Right lobe of liver (tissue), 4 donors: Measurements from ENCODE around the gene HNRNPA3.

Experiments
- CTCF ChIP-seq, 4 donors: fragments of 200-600 bp in 3 of 4; fragments of 450-650 bp in 1 of 4; IDR thresholded peaks; one replicate each; pipeline versions ENCODE4 v1.5.1 to v1.8.0; 2016 to 2022; ENCODE audit warnings: antibody characterized with exemption in 4 of 4, mild to moderate bottlenecking in 2 of 4
- POLR2A ChIP-seq: fragments of 450-650 bp; IDR thresholded peaks from one replicate; pipeline ENCODE4 v1.6.1; 2017; ENCODE audit warnings: antibody characterized with exemption, mild to moderate bottlenecking
- donor health status: DM: no; HTN: no; CAD: no.
- donor health status: DM: no; HTN: no; CAD: no.
- donor health status: DM: no; HTN: yes; CAD: no.

GRCh38 chr2:177245010-177245422 lies 32.4 kb downstream of the HNRNPA3 start:
- TF ChIP-seq CTCF (IDR thresholded peaks at IDR 0.05) (no peak), POLR2A (no peak)
